PC-3 (cell line): ENCODE results near the gene RPL3.

Source experiments
- EZH2 ChIP-seq: fragments of 300-600 bp; sonication (generic); IDR thresholded peaks from one replicate; pipeline ENCODE4 v1.6.1; 2017; ENCODE audit warnings: antibody characterized with exemption, mild to moderate bottlenecking, low read length; ENCODE audit not compliant: unreplicated experiment
- EZH2phosphoT487 ChIP-seq: fragments of 300-600 bp; sonication (generic); IDR thresholded peaks from 2 replicates; pipeline ENCODE4 v1.6.1; 2018; ENCODE audit warnings: mild to moderate bottlenecking, antibody characterized with exemption, low read length, borderline replicate concordance
- TF ChIP-seq, protein P1 (sequence below): fragments of 300-600 bp; sonication (generic); conservative IDR thresholded peaks from 2 replicates; pipeline ENCODE4 v1.5.1; 2017; ENCODE audit warnings: antibody characterized with exemption, low read depth, mild to moderate bottlenecking, low read length

DNA sequence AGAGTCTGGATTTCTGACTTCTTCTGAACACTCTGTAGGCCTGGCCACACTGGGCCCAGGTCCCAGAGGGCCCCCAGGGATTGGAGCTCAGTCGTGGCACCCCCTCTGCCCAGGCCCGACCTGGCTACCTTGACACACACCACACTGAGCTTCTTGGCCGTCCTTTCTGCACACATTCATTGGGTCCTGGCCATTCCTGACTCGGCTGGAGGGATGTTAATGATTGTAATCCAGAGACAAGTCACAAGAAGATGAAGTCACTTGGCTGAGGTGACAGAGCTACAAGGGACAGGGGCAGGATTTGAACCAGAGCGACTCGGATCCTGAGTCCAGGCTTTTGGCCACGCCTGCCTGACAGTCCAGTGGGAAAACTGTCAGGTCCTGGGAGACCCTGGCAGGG lies 50.8 kb downstream of the RPL3 start:
- TF ChIP-seq EZH2, result no peak
- TF ChIP-seq, protein P1, sequence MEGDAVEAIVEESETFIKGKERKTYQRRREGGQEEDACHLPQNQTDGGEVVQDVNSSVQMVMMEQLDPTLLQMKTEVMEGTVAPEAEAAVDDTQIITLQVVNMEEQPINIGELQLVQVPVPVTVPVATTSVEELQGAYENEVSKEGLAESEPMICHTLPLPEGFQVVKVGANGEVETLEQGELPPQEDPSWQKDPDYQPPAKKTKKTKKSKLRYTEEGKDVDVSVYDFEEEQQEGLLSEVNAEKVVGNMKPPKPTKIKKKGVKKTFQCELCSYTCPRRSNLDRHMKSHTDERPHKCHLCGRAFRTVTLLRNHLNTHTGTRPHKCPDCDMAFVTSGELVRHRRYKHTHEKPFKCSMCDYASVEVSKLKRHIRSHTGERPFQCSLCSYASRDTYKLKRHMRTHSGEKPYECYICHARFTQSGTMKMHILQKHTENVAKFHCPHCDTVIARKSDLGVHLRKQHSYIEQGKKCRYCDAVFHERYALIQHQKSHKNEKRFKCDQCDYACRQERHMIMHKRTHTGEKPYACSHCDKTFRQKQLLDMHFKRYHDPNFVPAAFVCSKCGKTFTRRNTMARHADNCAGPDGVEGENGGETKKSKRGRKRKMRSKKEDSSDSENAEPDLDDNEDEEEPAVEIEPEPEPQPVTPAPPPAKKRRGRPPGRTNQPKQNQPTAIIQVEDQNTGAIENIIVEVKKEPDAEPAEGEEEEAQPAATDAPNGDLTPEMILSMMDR, result no peak
- TF ChIP-seq EZH2phosphoT487, result no peak
